Renal cortical epithelial cell (primary cell): Measurements from ENCODE around the gene POLR1F. TPM values are rescaled to one million over a fixed set of nuclear protein-coding genes. Genes with fewer than 3 reads are reported as not detected.
"Not testable (repeated sequence)": the region's sequence is repeated elsewhere in the genome, so short reads cannot be mapped to it uniquely, and the experiment has no call there.

Source experiments
- DNase-seq: peaks from one replicate; pipeline ENCODE4 v3.0.0-alpha.2; 2011; ENCODE audit warnings: low read depth
- total RNA-seq: library from RNA; depleted of rRNA; stranded (reverse); fragments of >200 nt; gene quantifications from 2 replicates; pipeline ENCODE4 v1.2.3, GENCODE V29; 2014

Gene POLR1F
- total RNA-seq = 29.9 and 33.9 TPM in 2 replicates

- peak; percentile 84 for DNase-seq
Observed at GRCh38 chr7:19708397-19709248, at the start of gene POLR1F. Gene POLR1F, minus strand, starts transcription at chr7:19709037. Its CDS starts 21 bp downstream, at chr7:19709016.

- peak; percentile 67 for DNase-seq
Observed at GRCh38 chr7:19754521-19755116, 45.8 kb upstream of the POLR1F start.

- no peak for DNase-seq
Observed at GRCh38 chr7:19752020-19752419, 43.2 kb upstream of the POLR1F start.

GRCh38 chr7:19749658-19750057 lies 40.8 kb upstream of the POLR1F start:
- peak; percentile 45 for DNase-seq

GRCh38 chr7:19747740-19748339 lies 39.0 kb upstream of the POLR1F start:
- DNase-seq = peak; percentile 61

GRCh38 chr7:19744075-19744474 lies 35.2 kb upstream of the POLR1F start:
- no peak for DNase-seq

- DNase-seq = no peak
Observed at GRCh38 chr7:19728716-19729115, 19.9 kb upstream of the POLR1F start.

- no peak for DNase-seq
Observed at GRCh38 chr7:19725770-19726169, 16.9 kb upstream of the POLR1F start.

GRCh38 chr7:19715499-19715898 lies 6.7 kb upstream of the POLR1F start:
- no peak for DNase-seq

GRCh38 chr7:19713676-19714075 lies 4.8 kb upstream of the POLR1F start:
- peak; percentile 62 for DNase-seq

GRCh38 chr7:19709249-19709578 lies 377 bp upstream of the POLR1F start:
- DNase-seq = no peak

GRCh38 chr7:19707240-19707639 lies 1.6 kb downstream of the POLR1F start:
- DNase-seq = peak; percentile 6

- DNase-seq = no peak
Observed at GRCh38 chr7:19705663-19706062, 3.2 kb downstream of the POLR1F start.

GRCh38 chr7:19701471-19701870 lies 7.4 kb downstream of the POLR1F start:
- no peak for DNase-seq

- DNase-seq = no peak
Observed at GRCh38 chr7:19700936-19701335, 7.9 kb downstream of the POLR1F start.

GRCh38 chr7:19698331-19698730 lies 10.5 kb downstream of the POLR1F start:
- DNase-seq = no peak

GRCh38 chr7:19696926-19697325 lies 11.9 kb downstream of the POLR1F start:
- DNase-seq = no peak

GRCh38 chr7:19692111-19692828 lies 16.6 kb downstream of the POLR1F start:
- DNase-seq = no peak

- no peak for DNase-seq
Observed at GRCh38 chr7:19690736-19691135, 18.1 kb downstream of the POLR1F start.

- not testable (repeated sequence) for DNase-seq
Observed at GRCh38 chr7:19689130-19689529, 19.7 kb downstream of the POLR1F start.

GRCh38 chr7:19681596-19681995 lies 27.2 kb downstream of the POLR1F start:
- peak; percentile 42 for DNase-seq

GRCh38 chr7:19677180-19677579 lies 31.7 kb downstream of the POLR1F start:
- DNase-seq = no peak
